SKM-1 (cell line): ENCODE results near the gene AP4S1.
"Not testable (repeated sequence)": the region's sequence is repeated elsewhere in the genome, so short reads cannot be mapped to it uniquely, and the experiment has no call there.

Source experiments
- DNase-seq: peaks from one replicate; lab custom pipeline; 2025; ENCODE audit not compliant: unreplicated experiment; lab: John Stamatoyannopoulos, UW

AP4S1 gene, protein sequence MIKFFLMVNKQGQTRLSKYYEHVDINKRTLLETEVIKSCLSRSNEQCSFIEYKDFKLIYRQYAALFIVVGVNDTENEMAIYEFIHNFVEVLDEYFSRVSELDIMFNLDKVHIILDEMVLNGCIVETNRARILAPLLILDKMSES

DNA sequence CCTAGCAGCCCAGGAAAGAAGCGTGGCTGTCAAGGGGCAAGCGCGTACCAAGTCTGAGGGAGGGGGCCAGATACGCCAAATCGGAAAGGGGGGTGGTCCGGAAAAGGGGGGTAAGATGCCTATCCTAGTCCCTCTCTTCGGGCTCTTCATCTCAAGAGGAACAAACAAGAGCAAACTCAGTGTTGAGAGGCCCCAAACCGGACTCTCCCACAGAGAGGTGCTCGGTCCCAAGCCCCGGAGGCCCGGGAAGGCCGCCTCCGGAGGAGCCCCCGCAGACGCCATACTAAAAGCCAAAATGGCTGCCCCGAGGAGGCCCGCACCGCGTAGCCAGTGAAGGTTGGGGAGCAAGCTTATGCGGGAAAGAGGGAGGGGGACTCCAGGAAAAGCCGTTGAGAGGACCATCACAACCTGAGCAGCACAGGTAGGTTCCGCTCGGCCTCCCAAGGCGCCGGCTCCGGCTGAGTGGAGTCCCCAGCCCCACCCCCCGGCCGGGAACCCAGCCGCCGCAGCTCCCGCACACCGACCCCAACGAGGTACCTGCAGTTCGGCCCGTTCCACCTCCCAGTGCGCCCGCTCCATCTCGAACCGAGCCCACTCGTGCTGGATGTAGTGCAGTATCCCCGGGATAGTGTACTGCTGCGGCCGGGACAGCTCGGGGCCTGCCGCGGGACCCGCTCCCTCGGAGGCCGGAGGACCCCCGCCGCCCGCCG, at the start of gene AP4S1:
TSS of gene AP4S1 (plus strand) at position 283 of the 710 bp plus-strand sequence. CDS start 40,548 bp downstream, outside the sequence.
- DNase-seq = no peak

- no peak for DNase-seq
These were observed 47.7 kb upstream of the AP4S1 start for GRCh38 chr14:30977752-30978151.

DNA sequence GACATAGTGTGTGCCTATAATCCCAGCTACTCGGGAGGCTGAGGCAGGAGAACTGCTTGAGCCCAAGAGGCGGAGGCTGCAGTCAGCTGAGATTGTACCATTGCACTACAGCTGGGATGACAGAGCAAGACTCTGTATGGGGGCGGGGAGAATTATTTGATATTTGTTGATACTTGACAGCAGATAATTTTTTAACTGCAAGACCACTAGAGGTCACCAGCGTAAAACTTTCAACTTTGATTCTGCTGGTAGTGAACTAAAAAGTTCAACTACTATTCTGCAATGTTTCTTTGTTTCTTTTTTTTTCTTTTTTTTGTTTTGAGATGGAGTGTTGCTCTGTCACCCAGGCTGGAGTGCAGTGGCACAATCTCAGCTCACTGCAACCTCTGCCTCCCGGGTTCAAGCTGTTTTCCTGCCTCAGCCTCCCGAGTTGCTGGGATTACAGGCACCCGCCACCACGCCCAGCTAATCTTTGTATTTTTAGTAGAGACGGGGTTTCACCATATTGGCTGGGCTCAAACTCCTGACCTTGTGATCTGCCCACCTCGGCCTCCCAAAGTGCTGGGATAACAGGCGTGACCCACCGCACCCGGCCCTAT, 45.2 kb upstream of the AP4S1 start:
- DNase-seq = not testable (repeated sequence)

GRCh38 chr14:30980980-30981379, 44.5 kb upstream of the AP4S1 start:
- DNase-seq = no peak

DNA sequence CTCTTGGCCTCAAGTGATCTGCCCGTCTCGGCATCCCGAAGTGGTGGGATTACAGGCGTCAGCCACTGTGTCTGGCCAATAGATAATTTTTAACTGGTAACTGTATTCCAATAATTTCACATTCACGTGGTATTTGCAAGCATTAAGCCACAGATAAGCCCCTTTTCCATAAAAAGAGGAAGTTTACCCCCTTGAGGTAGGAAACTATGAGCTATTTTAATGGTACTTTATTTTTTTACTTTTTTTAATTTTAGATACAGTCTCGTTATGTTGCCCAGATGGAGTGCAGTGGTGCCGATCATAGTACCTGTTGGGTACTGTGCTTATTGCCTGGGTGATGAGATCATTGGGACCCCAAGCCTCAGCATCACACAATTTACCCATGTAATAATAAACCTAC, 42.9 kb upstream of the AP4S1 start:
- no peak for DNase-seq

GRCh38 chr14:30983858-30984257, 41.6 kb upstream of the AP4S1 start:
- DNase-seq = no peak

DNA sequence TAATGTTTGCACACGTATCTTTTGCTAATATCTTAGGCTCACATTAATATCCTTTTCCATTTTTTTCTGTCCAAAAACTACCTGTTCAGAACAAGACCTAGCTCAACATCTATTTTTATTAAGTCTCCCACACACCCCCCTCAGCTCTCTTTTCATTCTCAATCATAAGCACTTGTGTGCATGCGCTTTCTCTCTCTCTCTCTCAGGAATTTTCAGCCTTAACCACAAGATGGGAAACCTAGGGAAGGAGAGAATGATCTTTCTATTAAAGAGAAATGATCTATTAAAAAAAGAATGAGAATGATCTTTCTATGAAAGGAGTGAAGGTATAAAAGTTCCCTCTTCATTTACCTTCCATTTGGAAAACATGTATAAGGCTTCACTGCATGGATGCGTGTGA, 39.7 kb upstream of the AP4S1 start:
- DNase-seq = no peak

DNA sequence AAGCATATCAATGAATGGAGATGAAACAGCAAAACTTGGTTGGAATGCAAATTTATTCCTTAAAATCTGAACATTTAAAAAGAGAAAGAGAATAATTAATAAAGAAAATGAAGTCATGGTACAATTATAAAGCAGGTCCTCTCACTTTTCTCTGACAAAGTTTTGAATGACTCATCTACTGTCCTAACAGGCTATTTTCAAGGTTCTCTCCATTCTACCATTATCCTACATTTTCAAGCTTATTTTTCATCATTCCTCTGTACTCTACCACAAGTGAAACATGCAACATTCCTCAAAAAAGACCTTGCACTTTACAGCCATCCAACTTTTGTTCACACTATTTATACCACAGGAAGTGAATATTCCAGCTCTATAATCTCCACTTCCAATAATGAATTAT, 36.9 kb upstream of the AP4S1 start:
- DNase-seq = no peak

- DNase-seq = no peak
These were observed 34.7 kb upstream of the AP4S1 start for GRCh38 chr14:30990770-30991169.

DNA sequence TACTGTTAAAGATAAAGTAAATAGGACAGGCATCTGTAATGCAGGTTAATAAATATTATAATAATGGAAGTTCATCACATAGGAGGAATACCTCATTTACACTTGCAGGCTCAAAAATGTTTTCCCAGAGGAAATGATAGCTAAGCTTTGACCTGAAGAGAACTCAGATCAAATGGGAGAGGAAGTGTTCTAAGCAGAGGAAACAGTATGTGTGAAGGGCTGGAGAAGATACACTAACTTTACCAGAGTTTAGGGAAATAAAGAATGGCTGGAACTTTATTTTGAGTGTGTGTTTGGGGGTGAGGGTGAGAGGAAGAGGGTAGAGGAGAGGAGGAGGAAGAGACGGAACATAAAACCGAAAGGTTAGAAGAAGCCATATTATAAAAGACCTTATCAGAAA, 34.0 kb upstream of the AP4S1 start:
- DNase-seq = no peak

DNA sequence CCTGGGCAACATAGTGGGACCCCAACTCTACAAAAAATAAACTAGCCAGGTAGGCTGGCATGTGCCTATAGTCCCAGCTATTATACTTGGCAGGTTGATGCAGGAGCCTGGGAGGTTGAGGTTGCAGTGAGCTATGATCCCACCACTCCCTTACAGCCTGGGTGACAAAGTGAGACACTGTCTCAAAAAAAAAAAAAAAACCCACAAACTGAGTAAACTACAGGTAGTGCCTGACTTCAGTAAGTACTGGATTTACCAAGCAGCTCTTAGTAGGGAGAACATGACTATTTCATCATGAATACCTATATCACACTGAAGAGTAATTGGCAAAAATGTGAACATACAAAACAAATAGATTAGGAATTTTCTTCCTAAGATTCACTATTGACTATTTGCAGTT, 32.4 kb upstream of the AP4S1 start:
- no peak for DNase-seq

DNA sequence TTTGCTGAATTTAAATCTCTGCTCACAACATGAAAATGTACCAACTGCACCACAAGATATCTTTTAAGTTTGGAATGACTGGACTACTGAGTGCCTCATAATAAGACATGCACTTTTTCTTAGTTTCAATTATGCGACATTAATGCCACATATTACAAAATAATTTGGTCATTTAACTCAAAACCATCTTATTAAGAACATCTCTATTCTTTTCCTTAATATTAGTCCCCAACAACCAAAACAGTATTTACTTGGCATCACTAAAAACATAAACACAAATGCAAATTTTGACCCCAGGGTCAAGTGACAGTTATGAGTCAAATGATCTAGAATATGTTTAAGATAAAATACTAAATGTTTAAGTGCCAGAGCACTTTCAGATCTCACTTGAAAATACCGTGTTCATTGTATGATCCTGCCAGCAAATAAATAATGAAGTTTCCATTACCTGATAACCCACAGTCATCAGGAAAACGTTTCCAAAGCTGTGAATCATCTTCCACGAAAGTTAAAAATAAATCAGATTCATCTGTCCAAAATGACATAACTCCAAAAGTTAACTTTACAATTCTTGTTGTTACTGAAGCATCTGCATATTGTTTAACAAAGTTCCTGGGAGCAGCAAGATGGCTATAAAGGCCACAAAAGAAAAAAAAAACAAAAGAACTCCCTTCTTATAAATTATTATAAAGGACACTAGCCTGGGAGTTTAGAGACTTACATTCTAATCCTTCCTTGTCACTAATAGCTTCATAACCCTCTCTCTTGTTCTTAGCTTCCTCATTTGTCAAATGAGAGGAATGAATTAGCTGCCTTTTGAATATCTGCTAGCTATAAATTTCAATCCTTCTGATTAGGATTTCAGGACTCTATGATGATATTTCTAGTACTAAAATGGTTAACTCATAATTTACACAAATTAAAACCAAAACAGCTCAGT, 30.5 kb upstream of the AP4S1 start:
- no peak for DNase-seq

GRCh38 chr14:30995689-30996088, 29.8 kb upstream of the AP4S1 start:
- no peak for DNase-seq

DNA sequence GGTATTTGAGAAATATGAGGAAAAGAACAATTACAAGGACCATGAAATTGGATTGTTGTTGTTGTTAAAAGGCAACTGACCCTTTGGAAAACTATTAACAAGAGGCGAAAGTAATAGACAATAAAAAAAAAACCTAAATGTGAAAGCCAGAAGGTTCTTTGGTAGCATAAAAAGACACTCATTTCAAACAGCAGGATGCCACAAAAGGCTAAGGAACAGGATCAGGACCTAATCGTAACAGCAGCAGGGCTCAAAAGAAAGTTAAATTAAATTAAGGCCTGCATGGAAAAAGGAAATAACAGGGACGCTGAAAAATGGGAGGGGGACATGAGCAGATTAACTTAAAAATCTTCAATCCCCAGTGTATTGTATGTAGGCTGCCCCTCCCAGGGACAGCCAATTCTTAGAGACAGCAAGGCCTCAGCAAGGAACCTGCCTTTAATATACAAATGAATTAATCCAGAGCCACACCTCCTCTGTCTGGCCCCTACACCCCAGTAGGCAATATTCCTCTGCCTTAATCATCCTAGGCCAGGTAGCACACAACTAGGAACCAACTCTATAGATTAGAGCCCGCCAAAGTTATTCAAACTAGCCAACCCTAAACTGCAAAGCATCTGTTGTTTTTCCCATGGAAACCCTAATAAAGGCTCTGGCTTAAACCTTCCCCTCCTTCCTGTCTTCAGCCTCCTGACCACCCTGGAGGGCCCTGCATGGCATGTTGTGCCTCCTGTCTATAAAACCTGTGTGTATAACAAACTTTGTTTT, 28.4 kb upstream of the AP4S1 start:
- DNase-seq = no peak

DNA sequence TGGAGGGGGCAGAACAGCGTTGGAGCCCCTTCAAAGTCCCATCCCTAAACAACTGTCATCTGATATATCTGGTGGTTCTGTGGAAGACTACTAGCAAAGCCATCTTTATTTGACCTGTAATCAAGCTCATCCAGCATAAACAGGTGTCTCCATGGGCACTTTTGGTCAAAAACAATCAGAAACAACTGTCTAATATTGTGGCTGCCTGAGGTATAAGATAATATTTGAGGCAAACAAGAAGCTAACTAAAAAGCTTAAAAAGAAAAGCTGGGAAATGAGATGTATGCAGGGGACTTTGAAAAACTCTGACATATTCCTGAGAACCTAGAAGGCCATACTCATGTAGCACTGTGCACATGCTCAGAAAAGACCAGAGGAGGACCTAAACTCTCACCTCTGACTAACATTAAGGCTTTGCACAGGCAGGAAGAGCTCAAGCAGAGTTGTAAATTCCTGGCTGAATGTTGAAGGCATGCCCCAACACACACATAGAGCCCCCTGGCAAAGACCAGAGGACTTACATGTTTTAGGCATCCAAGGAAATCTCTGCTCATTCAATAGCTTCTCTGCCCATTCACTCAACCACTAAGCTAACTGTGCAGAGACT, 27.2 kb upstream of the AP4S1 start:
- no peak for DNase-seq

DNA sequence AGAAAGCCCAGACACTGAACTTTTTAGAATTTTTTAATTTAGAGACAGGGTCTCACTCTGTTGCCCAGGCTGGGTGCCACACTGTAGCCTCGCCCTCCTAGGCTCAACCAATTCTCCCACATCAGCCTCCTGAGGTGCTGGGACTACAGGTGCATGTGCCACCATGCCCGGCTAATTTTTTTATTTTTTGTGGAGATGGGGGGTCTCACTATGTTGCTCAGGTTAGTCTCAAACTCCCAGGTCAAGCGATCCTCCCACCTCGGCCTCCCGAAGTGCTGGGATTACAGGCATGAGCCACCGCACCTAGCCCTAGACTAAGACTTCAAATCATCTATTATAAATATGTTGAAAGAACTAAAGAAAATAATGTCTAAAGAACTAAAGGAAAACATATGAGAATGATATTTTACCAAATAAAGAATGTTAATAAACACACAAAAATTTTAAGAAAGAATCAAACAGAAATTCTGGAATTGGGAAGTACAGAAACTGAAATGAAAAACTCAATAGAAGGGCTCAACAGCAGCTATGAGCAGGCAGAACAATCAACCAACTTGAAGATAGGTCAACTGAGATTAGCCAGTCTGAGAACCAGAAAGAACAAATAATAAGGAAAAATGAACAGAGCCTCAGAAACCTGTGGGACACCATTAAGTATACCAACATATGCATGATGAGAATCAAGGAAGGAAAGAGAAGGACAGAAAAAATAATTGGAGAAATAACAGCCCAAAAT, 26.2 kb upstream of the AP4S1 start:
- no peak for DNase-seq

GRCh38 chr14:31000629-31001338, 24.7 kb upstream of the AP4S1 start:
- DNase-seq = no peak

- no peak for DNase-seq
These were observed 24.1 kb upstream of the AP4S1 start for GRCh38 chr14:31001339-31001658.

GRCh38 chr14:31003284-31003683, 22.2 kb upstream of the AP4S1 start:
- no peak for DNase-seq
